ENCODE data around the gene OR11H6.
"Not testable (repeated sequence)": the region's sequence is repeated elsewhere in the genome, so short reads cannot be mapped to it uniquely, and the experiment has no call there.

The OR11H6 gene

DNA sequence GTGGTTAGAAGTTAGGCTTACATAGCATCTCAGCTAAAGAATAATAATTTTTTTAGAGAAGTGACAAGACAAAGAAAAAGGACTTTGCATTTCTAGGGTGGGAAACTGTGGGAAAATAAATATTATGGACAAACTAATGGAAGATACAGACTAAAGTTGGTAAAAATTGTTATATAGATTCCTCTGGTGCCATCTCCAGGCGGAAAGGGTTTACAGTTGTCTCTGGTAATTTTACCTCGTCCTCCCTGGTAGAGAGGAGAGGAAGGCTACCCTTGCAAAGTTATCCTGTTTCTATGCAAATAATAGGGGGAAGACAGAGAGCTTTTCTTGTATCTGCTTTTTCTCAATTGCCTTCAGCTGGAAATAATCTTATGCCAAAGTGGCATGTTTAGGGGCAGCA is 27.6 kb upstream of the OR11H6 start:
- H3K27me3 ChIP-seq (ENCODE audit: insufficient read depth, low read length), result no peaks in the 10 kb centered on the region
- H3K27ac ChIP-seq (ENCODE audit: low read depth, low read length), result no peak overlapping the region
- H3K4me3 ChIP-seq (ENCODE audit: low read length), result no peak overlapping the region
- H3K36me3 ChIP-seq (ENCODE audit: insufficient read depth, low read length), result no peaks in the 10 kb centered on the region
- 36% methylated on average over 2 of the region's 2 CpGs for WGBS
- H3K9me3 ChIP-seq (ENCODE audit: insufficient read depth, low read depth, low read length), result peaks cover 96% of the 10 kb centered on the region
- H3K9ac ChIP-seq (ENCODE audit: low read depth, low read length), result no peak overlapping the region
- no peaks in the 10 kb centered on the region for H3K4me1 ChIP-seq (ENCODE audit: insufficient read depth, low read length)

DNA sequence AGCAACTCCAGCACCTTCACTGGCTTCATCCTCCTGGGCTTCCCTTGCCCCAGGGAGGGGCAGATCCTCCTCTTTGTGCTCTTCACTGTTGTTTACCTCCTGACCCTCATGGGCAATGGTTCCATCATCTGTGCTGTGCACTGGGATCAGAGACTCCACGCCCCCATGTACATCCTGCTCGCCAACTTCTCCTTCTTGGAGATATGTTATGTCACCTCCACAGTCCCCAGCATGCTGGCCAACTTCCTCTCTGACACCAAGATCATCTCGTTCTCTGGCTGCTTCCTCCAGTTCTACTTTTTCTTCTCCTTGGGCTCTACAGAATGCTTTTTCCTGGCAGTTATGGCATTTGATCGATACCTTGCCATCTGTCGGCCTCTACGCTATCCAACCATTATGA is 26.1 kb upstream of the OR11H6 start:
- 89% methylated on average over 5 of the region's 6 CpGs for WGBS
- Histone ChIP-seq H3K9me3 (ENCODE audit: insufficient read depth, low read depth, low read length) (peaks cover 93% of the 10 kb centered on the region), H3K9ac (ENCODE audit: low read depth, low read length) (no peak overlapping the region), H3K4me1 (ENCODE audit: insufficient read depth, low read length) (no peaks in the 10 kb centered on the region), H3K36me3 (ENCODE audit: insufficient read depth, low read length) (no peaks in the 10 kb centered on the region), H3K4me3 (ENCODE audit: low read length) (no peak overlapping the region), H3K27me3 (ENCODE audit: insufficient read depth, low read length) (no peaks in the 10 kb centered on the region), H3K27ac (ENCODE audit: low read depth, low read length) (no peak overlapping the region)

DNA sequence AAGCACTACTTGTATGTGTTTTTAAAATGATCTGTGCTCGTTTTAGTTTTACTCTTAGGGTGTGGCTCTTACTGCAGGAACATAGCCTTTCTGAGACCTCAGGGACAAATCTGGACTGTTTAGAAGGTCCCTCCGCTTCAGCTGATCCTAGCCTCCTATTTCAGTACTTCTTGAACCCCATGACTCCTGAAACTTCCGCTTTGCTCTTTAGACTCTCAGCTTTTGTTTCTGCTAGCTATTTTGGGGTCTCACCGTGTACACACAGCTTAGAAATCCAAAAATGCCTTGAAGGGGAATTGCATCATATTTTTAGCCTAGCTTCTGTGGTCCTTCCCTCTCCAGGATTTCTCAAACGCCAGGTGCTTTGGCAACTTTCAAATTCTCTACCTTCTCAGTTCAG is 24.5 kb upstream of the OR11H6 start:
- Histone ChIP-seq H3K4me1 (ENCODE audit: insufficient read depth, low read length) (no peaks in the 10 kb centered on the region), H3K27me3 (ENCODE audit: insufficient read depth, low read length) (no peaks in the 10 kb centered on the region), H3K9ac (ENCODE audit: low read depth, low read length) (no peak overlapping the region), H3K27ac (ENCODE audit: low read depth, low read length) (no peak overlapping the region), H3K4me3 (ENCODE audit: low read length) (no peak overlapping the region), H3K9me3 (ENCODE audit: insufficient read depth, low read depth, low read length) (peaks cover 92% of the 10 kb centered on the region), H3K36me3 (ENCODE audit: insufficient read depth, low read length) (no peaks in the 10 kb centered on the region)
- 61% methylated on average over 5 of the region's 5 CpGs for WGBS

DNA sequence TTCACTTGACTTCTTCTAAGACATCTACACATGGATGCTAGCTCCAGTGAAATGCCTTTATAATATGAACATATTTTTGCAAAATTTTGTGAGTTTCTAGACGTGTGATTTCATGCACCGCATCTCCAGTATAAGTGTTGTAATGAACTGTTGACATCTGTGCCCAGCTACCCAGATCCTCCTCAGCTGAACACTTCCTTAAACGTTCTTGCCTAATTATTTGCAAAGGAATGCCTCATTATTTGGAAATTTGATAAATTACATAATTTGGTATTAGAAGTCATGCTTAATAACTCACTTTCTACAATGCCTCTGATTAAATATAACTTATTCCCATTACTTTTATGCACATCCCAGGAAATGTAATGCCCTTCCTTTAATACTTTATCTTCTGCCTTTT is 18.8 kb upstream of the OR11H6 start:
- Histone ChIP-seq H3K4me3 (ENCODE audit: low read length) (no peak overlapping the region; the same call in 1 of the 2 replicates), H3K9ac (ENCODE audit: low read depth, low read length) (no peak overlapping the region), H3K9me3 (ENCODE audit: insufficient read depth, low read depth, low read length) (peaks cover 92% of the 10 kb centered on the region), H3K27ac (ENCODE audit: low read depth, low read length) (no peak overlapping the region), H3K36me3 (ENCODE audit: insufficient read depth, low read length) (no peaks in the 10 kb centered on the region), H3K27me3 (ENCODE audit: insufficient read depth, low read length) (no peaks in the 10 kb centered on the region), H3K4me1 (ENCODE audit: insufficient read depth, low read length) (no peaks in the 10 kb centered on the region)
- 81% methylated on average over 2 of the region's 3 CpGs for WGBS

DNA sequence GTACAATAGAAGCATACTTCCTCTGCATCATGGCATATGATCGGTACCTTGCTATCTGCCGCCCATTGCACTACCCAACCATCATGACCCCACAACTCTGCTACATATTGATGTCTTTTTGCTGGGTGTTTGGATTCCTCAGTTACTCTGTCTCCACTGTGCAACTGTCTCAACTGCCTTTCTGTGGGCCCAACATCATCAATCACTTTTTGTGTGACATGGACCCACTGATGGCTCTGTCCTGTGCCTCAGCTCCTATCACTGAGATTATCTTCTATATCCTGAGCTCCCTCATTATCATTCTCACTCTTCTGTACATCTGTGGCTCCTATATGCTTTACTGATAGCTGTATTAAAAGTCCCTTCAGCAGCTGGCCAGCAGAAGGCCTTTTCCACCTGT is 13.9 kb upstream of the OR11H6 start:
- no peak overlapping the region for H3K4me3 ChIP-seq (ENCODE audit: low read length)
- 82% methylated on average over 2 of the region's 2 CpGs for WGBS
- H3K27me3 ChIP-seq (ENCODE audit: insufficient read depth, low read length), result no peaks in the 10 kb centered on the region
- no peak overlapping the region for H3K9ac ChIP-seq (ENCODE audit: low read depth, low read length)
- no peaks in the 10 kb centered on the region for H3K4me1 ChIP-seq (ENCODE audit: insufficient read depth, low read length)
- no peak overlapping the region for H3K27ac ChIP-seq (ENCODE audit: low read depth, low read length)
- peaks cover 80% of the 10 kb centered on the region for H3K9me3 ChIP-seq (ENCODE audit: insufficient read depth, low read depth, low read length)
- H3K36me3 ChIP-seq (ENCODE audit: insufficient read depth, low read length), result no peaks in the 10 kb centered on the region

DNA sequence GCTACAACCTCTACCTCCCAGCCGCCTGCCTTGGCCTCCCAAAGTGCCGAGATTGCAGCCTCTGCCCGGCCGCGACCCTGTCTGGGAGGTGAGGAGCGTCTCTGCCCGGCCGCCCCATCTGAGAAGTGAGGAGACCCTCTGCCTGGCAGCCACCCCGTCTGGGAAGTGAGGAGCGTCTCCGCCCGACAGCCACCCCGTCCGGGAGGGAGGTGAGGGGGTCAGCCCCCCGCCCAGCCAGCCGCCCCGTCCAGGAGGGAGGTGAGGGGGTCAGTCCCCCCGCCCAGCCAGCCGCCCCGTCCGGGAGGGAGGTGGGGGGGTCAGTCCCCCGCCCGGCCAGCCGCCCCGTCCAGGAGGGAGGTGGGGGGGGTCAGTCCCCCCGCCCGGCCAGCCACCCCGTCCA is 11.1 kb upstream of the OR11H6 start:
- not testable (repeated sequence) for H3K27ac ChIP-seq (ENCODE audit: low read depth, low read length); H3K36me3 ChIP-seq (ENCODE audit: insufficient read depth, low read length); H3K9ac ChIP-seq (ENCODE audit: low read depth, low read length); H3K4me3 ChIP-seq (ENCODE audit: low read length); H3K4me1 ChIP-seq (ENCODE audit: insufficient read depth, low read length); H3K27me3 ChIP-seq (ENCODE audit: insufficient read depth, low read length)
- H3K9me3 ChIP-seq (ENCODE audit: insufficient read depth, low read depth, low read length), result peaks cover 76% of the 10 kb centered on the region
- WGBS, result 89% methylated on average over 14 of the region's 28 CpGs

DNA sequence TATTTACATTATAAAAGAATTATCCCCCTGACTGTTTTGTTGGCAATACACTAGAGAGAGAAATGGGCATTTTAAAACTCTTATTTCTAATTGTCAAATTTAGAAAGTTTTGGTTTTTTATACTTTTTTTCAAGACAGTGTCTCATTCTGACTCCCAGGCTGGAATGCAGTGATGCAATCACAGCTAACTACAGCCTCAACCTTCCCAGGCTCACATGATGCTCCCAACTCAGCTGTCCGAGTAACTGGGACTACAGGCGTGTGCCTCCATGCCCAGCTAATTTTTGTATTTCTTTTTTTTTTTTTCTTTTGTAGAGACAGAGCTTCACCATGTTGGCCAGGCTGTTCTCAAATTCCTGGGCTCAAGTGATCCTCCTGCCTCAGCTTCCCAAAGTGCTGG is 8.3 kb upstream of the OR11H6 start:
- 74% methylated on average over 2 of the region's 2 CpGs for WGBS
- Histone ChIP-seq H3K4me3 (ENCODE audit: low read length) (no peak overlapping the region), H3K27me3 (ENCODE audit: insufficient read depth, low read length) (no peaks in the 10 kb centered on the region), H3K27ac (ENCODE audit: low read depth, low read length) (no peak overlapping the region), H3K9me3 (ENCODE audit: insufficient read depth, low read depth, low read length) (peaks cover 77% of the 10 kb centered on the region), H3K36me3 (ENCODE audit: insufficient read depth, low read length) (no peaks in the 10 kb centered on the region), H3K4me1 (ENCODE audit: insufficient read depth, low read length) (no peaks in the 10 kb centered on the region), H3K9ac (ENCODE audit: low read depth, low read length) (no peak overlapping the region)

DNA sequence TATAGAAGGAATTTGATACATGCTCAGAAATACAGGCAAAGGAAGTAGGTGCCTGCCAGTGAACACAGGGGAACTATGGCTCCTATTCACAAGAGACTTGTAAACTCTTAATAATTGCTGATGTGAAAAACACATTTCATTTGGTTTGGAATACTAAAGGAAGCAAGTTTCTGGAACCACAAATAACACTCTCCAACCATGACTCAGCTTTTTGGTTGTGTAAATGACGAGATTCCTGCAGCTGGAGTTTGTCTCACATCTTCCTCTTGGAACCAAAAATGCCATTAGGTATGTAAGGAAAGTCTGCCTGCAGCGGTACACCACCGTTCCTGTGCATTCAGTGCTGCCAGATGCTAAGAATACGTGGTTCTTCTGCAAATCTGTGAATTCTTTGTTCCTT is 4.5 kb upstream of the OR11H6 start:
- H3K4me1 ChIP-seq (ENCODE audit: insufficient read depth, low read length), result no peaks in the 10 kb centered on the region
- no peak overlapping the region for H3K27ac ChIP-seq (ENCODE audit: low read depth, low read length)
- H3K27me3 ChIP-seq (ENCODE audit: insufficient read depth, low read length), result no peaks in the 10 kb centered on the region
- H3K36me3 ChIP-seq (ENCODE audit: insufficient read depth, low read length), result no peaks in the 10 kb centered on the region
- H3K9me3 ChIP-seq (ENCODE audit: insufficient read depth, low read depth, low read length), result peaks cover 84% of the 10 kb centered on the region
- H3K4me3 ChIP-seq (ENCODE audit: low read length), result no peak overlapping the region
- no peak overlapping the region for H3K9ac ChIP-seq (ENCODE audit: low read depth, low read length)
- 41% methylated on average over 4 of the region's 4 CpGs for WGBS

DNA sequence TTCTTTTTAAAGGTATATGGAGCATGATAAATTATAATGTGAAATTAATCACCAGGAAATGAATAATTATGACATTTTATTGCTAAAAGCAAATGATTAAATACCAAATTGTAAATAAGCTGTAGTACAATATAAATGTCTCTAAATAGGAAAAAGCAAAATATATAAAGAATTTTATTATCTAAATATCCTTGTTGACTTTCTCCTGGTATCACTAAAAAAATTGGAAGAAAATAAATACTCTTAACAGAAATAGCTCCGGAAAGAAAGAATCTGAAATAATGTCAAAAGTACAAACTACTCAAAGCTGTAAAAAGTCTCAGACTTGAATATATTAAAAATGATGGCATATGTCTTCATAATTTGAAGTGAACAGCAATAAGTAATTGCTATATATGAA is 5.2 kb downstream of the OR11H6 start, which contains the start of gene OR11H7:
OR11H7 (plus strand) TSS at position 301 of the 400 bp plus-strand sequence.
- Histone ChIP-seq H3K9ac (ENCODE audit: low read depth, low read length) (no peak within 1 kb of the TSS), H3K27me3 (ENCODE audit: insufficient read depth, low read length) (no peaks in the 10 kb centered on the region), H3K4me1 (ENCODE audit: insufficient read depth, low read length) (no peaks in the 10 kb centered on the region), H3K4me3 (ENCODE audit: low read length) (no peak within 1 kb of the TSS), H3K36me3 (ENCODE audit: insufficient read depth, low read length) (no peaks in the 10 kb centered on the region), H3K27ac (ENCODE audit: low read depth, low read length) (no peak within 1 kb of the TSS), H3K9me3 (ENCODE audit: insufficient read depth, low read depth, low read length) (peaks cover 65% of the 10 kb centered on the region)
- WGBS, result no CpG with 5 or more reads among the region's 1 CpG

DNA sequence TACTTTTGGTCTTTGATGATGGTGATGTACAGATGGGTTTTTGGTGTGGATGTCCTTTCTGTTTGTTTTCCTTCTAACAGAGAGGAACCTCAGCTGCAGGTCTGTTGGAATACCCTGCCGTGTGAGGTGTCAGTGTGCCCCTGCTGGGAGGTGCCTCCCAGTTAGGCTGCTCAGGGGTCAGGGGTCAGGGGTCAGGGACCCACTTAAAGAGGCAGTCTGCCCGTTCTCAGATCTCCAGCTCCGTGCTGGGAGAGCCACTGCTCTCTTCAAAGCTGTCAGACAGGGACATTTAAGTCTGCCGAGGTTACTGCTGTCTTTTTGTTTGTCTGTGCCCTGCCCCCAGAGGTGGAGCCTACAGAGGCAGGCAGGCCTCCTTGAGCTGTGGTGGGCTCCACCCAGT is 11.9 kb downstream of the OR11H6 start:
- not testable (repeated sequence) for H3K4me3 ChIP-seq (ENCODE audit: low read length); H3K36me3 ChIP-seq (ENCODE audit: insufficient read depth, low read length); H3K27ac ChIP-seq (ENCODE audit: low read depth, low read length); H3K27me3 ChIP-seq (ENCODE audit: insufficient read depth, low read length); H3K4me1 ChIP-seq (ENCODE audit: insufficient read depth, low read length); H3K9ac ChIP-seq (ENCODE audit: low read depth, low read length)
- peaks cover 23% of the 10 kb centered on the region for H3K9me3 ChIP-seq (ENCODE audit: insufficient read depth, low read depth, low read length)
- WGBS, result 69% methylated on average over 3 of the region's 4 CpGs

DNA sequence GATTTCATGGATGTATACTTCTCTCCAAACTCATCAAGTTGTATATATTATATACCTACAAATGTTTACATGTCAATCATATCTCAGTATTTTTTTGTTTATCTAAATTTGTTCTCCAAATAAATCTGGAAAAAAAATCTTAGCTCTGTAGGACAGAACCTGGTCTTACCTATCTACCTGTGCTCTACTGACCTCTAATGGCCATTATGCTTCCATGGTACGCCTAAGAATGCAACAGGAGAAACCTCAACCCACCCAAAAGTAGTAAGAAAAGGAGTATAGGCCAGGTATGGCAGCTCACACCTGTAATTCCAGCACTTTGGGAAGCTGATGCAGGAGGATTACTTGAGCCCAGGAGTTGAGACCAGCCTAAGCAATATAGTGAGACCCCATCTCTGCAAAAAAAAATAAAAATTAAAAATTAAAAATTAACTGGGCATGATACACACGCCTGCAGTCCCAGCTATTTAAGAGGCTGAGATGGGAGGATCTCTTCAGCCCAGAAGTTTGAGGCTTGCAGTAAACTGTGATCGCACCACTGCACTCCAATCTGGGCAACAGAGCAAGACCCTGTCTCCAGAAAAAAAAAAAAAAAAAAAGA is 24.2 kb downstream of the OR11H6 start:
- no peak overlapping the region for H3K4me3 ChIP-seq (ENCODE audit: low read length)
- no peak overlapping the region for H3K27ac ChIP-seq (ENCODE audit: low read depth, low read length)
- WGBS, result 67% methylated on average over 3 of the region's 3 CpGs
- H3K27me3 ChIP-seq (ENCODE audit: insufficient read depth, low read length), result no peaks in the 10 kb centered on the region
- H3K9ac ChIP-seq (ENCODE audit: low read depth, low read length), result no peak overlapping the region
- H3K36me3 ChIP-seq (ENCODE audit: insufficient read depth, low read length), result no peaks in the 10 kb centered on the region
- H3K9me3 ChIP-seq (ENCODE audit: insufficient read depth, low read depth, low read length), result peaks cover 78% of the 10 kb centered on the region
- H3K4me1 ChIP-seq (ENCODE audit: insufficient read depth, low read length), result no peaks in the 10 kb centered on the region

DNA sequence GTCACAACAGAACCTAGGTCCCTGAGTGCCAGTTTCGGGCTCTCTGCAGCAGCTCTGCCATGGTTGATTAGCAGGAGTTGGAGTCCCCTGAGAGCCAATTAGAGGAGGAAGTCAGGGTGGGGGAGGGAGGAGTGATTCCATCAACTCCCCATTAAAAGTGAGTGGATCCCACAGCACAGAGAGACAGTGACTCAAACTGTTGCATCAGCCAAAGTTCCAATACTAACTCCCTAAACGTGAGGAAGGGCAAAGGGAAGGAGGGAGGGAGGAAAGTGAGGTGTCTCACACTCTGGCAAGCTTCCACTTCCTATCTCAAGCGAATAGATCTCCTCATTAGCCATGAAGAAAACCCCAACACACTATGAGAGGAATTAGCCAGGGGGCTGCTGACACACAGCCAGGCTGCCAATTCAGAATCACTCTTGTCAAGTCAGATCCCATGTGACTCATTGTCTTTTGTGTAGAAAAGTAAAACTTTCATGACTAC is 39.2 kb downstream of the OR11H6 start:
- Histone ChIP-seq H3K9me3 (ENCODE audit: insufficient read depth, low read depth, low read length) (peaks cover 49% of the 10 kb centered on the region), H3K27ac (ENCODE audit: low read depth, low read length) (no peak overlapping the region), H3K36me3 (ENCODE audit: insufficient read depth, low read length) (no peaks in the 10 kb centered on the region), H3K27me3 (ENCODE audit: insufficient read depth, low read length) (no peaks in the 10 kb centered on the region), H3K9ac (ENCODE audit: low read depth, low read length) (no peak overlapping the region), H3K4me3 (ENCODE audit: low read length) (no peak overlapping the region), H3K4me1 (ENCODE audit: insufficient read depth, low read length) (no peaks in the 10 kb centered on the region)
- 63% methylated on average over 2 of the region's 3 CpGs for WGBS
